HG03045 (cell line): ENCODE data around the gene F8A3.
"Not testable (repeated sequence)": the region's sequence is repeated elsewhere in the genome, so short reads cannot be mapped to it uniquely, and the experiment has no call there.

Source experiments
- ATAC-seq: cut with Tn5 transposase; IDR thresholded peaks from one replicate; pipeline ENCODE4 v1.9.1; 2021; ENCODE audit warnings: mild to moderate bottlenecking, moderate library complexity; ENCODE audit not compliant: unreplicated experiment

F8A3 gene

GRCh38 chrX:155458471-155458870, at the start of gene F8A3:
F8A3 (minus strand) TSS chrX:155458620; CDS start chrX:155458600, 20 bp downstream.
- peak; percentile 93 for ATAC-seq

DNA sequence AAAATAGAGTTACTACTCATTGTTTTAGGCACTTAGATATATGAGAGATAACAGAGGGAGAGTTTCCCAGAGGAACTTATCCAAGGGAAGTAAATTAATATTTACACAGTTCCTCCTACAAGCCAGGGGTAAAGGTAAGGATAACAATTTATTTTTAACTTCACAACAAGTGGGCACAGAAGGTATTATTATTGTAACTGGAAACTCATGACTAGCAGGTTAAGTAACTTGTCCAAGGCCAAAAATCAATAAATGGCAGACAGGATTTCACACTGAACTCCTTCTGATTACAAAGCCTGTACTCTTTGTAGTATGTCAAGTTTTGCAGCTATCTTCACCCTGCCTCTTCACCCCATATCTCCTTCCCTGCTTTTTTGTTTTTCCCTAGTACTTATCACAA, 46.9 kb upstream of the F8A3 start:
- no peak for ATAC-seq

DNA sequence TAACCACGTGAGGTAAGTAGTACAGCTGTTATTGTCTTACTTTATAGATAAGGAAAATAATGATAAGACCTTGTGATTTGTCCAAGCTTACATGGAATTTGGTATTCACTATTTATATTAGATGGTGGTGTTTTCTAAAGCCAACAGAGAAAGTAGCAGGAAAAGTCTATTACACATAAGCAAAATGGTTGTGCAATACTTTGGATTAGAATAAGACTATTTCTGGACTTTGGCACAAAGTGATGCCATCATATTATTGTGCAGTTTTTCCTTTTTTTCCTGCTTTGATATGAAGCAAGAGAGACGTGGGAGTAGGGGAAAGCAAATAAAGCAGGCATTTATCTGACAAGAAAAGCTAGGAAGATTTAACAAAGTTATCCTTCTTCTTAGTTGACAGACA, 36.7 kb upstream of the F8A3 start:
- ATAC-seq = not testable (repeated sequence)

GRCh38 chrX:155491421-155491820, 33.0 kb upstream of the F8A3 start:
- not testable (repeated sequence) for ATAC-seq

DNA sequence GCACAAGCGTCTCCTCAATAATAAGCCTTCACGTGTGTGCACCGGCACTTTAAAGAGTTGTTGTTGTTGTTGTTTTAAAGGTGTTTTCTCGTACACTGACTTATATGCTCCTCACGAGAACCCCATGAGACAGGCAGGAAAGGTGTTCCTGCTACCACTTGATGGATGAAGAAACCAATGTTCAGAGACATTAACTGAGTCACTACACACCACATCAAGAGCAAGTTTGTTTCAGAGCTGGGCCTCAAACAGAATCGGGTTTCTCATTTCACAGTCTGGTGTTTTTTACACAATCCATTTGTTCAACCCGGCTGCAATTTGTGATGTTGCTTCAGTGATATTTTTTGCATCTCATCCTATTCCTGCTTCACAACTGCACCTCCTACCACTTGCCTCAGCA, 18.7 kb upstream of the F8A3 start:
- ATAC-seq = not testable (repeated sequence)

DNA sequence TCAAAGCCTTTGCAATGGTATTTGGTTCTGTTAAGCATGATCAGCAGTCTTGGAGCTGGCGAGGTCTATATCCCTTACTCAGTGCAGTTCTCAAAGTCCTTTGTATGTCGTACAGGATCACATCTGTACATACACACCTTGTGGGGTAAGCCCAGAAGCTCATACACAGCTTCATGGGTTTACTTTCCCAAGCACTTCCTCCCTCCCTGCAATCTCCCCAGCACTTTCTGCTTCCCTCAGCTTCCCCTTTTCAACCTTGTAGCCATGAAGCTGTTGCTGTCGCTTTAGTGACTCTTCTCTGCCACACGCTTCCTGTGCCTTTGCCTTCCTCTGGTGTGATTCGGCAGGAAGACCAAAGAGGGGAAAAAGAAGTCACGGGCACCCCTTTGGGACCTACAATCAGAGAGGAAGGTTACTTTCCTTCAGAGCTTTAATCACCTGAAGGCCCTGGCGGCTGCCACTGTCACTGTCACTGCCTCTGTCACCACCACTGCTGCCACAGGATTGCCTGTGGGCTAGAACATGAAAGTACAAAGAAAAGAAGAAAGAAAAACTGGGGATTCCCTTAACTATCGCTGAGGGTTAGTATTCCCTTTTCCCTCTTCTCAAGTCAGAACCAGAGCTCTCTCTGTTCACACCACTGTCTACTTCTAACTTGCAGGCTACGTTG, 8.0 kb upstream of the F8A3 start:
- ATAC-seq = peak; percentile 49

GRCh38 chrX:155460501-155460900, 2.1 kb upstream of the F8A3 start:
- ATAC-seq = not testable (repeated sequence)

GRCh38 chrX:155457761-155458447, 516 bp downstream of the F8A3 start:
- peak; percentile 60 for ATAC-seq

DNA sequence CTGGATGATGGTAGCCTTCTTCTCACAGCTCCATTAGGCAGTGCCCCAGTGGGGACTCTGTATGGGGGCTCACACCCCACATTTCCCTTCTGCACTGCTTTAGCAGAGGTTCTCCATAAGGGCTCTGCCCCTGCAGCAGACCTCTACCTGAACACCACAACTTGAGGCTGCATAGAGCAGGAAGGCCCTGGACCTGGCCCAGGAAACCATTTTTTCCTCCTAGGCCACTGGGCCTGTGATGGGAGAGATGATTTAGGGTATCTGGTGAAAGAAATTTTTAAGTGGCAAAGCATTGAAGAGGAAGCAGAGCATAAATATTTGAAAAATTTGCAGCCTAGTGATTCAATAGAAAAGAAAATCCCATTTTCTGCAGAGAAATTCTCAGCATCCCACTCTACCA, 17.3 kb downstream of the F8A3 start:
- ATAC-seq = no peak

DNA sequence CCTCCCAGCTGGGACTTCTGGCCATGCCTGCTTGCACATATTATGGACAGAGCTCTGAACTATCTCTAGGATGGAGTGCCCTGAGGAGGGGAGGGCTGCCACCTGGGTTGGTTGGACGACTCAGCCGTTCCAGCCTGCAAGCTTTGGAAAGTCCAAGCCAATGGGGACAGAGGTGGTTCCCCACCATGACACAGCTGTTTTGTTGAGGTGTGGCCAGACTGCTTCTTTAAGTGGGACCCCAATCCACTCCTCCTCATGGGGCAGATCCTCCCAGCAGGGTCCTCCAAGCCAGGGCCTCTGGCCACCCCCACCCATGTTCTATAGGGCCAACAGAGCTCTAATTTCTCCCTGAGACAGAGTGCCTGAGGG, 22.7 kb downstream of the F8A3 start:
- no peak for ATAC-seq

DNA sequence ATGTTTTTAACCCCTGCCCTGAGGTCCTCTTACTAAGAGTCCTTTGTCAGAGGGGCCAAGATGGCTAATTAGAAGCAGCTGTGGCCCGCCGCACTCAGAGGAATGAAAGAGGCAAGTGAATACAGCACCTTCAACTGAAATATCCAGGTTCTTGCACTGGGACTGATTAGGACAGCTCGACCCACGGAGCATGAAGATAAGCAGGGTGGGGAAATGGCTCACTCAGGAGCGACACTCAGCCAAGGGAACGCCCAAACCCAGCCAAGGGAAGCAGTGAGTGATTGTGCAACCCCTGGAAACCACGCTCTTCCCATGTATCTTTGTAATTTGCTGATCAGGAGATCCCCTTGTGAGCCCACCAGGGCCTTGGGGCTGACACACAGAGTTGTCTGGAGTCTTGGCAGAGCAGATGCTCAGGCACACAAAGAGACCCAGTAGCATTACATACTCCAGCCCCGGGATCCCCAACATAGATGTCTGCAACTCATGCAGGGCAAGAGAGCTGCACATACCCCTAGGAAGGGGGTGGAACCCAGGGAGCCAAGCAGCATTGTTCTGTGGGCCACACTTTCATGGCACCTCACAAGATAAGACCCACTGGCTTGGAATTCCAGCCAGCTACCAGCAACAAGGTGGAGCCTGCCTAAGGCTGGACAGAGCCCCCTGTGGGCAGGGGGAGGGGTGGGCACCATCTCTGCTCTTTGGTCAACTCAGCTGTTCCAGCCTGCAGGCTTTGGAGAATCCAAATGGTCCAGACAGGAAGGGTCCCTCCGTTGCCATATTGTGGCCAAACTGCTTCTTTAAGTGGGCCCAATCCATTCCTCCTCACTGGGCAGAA, 23.3 kb downstream of the F8A3 start:
- no peak for ATAC-seq

- ATAC-seq = no peak
Observed at GRCh38 chrX:155417769-155418168, 40.7 kb downstream of the F8A3 start.
